Measurements from ENCODE around the gene NHLRC1.

NHLRC1 gene

DNA sequence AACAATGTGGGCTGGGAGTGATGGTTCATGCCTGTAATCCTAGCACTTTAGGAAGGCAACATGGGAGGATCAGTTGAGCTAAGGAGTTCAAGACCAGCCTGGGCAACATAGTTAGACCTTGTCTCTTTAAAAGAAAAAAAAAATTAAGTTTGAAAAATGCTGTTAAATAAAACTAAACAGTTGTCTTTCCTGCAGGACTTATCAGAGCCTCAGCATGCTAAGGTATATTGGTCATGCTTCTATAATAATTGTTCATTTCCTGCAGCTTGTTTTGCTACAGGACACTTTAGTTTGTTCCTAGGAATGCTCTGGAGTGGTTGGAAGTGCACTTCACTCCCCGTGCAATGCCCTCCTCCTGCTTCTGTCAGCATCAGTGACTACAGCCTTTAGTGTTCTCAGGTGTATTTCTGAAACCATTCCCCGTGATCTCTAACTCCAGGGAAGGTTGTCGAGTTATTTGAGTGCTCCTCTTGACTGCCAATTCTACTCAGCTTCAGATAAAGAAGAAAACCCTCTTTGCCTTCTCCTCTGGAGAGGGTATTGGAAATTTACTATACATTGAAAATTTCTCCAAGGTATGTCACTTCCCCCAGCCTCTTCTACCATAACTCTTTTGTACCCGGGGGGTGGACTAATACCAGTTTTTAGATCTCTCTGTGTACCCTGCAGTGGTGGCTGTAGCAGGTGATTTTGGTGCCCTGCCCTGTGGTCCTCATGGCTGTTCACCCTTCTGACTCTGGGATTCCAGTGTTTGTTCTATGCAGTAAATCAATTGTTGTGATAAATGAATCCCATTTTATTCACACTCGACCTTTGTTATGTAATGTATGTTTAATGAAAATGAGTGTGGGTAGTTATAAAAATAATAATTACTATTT is 33.8 kb downstream of the NHLRC1 start:
- DNase-seq (ENCODE audit: low read depth): no peak
- TF ChIP-seq, protein P1, sequence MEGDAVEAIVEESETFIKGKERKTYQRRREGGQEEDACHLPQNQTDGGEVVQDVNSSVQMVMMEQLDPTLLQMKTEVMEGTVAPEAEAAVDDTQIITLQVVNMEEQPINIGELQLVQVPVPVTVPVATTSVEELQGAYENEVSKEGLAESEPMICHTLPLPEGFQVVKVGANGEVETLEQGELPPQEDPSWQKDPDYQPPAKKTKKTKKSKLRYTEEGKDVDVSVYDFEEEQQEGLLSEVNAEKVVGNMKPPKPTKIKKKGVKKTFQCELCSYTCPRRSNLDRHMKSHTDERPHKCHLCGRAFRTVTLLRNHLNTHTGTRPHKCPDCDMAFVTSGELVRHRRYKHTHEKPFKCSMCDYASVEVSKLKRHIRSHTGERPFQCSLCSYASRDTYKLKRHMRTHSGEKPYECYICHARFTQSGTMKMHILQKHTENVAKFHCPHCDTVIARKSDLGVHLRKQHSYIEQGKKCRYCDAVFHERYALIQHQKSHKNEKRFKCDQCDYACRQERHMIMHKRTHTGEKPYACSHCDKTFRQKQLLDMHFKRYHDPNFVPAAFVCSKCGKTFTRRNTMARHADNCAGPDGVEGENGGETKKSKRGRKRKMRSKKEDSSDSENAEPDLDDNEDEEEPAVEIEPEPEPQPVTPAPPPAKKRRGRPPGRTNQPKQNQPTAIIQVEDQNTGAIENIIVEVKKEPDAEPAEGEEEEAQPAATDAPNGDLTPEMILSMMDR (IDR thresholded peaks at IDR 0.05; ENCODE audit: low read depth, low read length, missing control alignments): no peak
- no peak overlapping the region for H3K4me3 ChIP-seq (ENCODE audit: low read depth, low read length)

DNA sequence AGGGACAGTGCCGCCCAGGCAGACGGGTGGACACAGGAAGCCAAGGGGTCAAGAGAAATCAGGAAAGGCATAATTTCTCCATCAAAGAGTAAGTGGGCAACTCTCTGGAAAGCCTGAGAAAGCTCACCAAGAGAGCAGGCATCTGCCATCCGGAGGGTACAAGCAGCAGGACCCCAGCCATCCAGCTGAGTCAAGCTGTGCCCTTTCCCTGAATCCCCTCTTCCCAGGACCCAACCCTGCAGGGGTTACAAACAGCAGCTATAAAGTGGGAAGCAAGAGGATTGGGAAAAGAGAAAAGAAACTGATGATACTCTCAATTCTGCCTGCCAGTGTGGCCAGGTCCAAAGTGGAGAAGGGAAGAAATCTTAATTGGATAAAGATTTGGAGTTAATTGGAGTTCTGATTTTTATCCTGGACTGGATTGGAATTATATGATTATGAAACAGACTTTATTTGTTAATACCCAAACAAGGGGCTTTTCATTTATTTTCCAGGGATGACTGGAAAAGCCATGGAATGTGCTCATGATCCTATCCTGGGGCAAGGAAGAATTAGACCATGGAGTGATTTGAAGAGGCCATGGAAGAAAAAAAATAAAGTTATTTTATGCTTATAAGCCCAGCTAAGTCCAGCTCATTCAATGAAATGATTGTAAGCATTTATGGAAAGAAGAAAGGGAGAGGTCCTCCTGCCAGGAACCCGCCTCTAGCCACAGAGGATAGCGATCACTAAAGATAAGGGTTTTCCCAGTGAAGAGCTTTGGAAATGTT is 34.9 kb downstream of the NHLRC1 start:
- no peak overlapping the region for H3K4me3 ChIP-seq (ENCODE audit: low read depth, low read length)
- TF ChIP-seq, protein P1 (IDR thresholded peaks at IDR 0.05; ENCODE audit: low read depth, low read length, missing control alignments): no peak
- no peak for DNase-seq (ENCODE audit: low read depth)

DNA sequence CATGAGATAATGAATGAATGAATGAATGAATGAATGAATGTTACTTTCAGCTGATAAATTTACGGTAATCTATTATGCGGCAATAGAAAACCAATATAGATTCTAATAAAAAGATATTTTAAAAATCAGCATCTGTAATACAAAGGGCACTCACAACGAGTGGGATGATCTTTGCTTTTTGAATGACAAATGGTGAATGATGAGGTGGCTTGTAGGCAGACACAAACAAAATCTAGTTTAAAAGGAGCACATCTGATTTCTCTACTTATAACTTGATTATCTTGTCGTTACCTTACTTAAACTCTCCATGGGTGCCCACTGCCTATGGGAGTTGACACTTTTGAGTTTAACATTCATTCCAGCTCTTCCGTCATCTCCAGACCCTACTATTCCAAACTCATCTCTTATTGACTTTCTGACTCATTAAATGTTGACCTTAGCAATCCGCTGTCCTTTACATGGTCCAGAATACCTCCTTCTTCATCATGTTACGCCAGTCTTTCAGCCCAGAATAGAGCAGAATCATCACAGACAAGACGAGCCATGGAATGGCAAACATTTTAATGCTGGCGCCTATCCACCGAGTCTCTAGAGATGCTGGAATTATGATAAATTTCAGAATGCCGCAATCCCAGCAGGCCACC is 41.3 kb downstream of the NHLRC1 start:
- H3K4me3 ChIP-seq (ENCODE audit: low read depth, low read length): no peak overlapping the region
- DNase-seq (ENCODE audit: low read depth): no peak
- TF ChIP-seq, protein P1 (IDR thresholded peaks at IDR 0.05; ENCODE audit: low read depth, low read length, missing control alignments): no peak

DNA sequence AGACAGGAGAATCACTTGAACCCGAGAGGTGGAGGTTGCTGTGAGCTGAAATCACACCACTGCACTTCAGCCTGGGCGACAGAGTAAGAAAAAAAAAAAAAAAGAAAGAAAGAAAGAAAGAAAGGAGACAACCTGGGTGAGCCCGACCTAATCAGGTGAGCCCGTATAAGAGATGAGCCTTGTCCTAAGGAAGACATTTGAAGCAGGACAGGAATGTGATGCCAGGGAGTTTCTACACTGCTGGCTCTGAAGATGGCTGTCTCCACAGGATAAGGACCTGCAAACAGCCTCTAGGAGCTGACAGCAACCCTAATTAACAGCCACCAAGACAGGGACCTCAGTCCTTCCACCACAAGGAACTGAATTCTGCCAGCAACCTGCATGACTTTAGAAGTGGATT is 41.9 kb downstream of the NHLRC1 start:
- TF ChIP-seq, protein P1 (IDR thresholded peaks at IDR 0.05; ENCODE audit: low read depth, low read length, missing control alignments): no peak
- DNase-seq (ENCODE audit: low read depth): no peak
- no peak overlapping the region for H3K4me3 ChIP-seq (ENCODE audit: low read depth, low read length)

DNA sequence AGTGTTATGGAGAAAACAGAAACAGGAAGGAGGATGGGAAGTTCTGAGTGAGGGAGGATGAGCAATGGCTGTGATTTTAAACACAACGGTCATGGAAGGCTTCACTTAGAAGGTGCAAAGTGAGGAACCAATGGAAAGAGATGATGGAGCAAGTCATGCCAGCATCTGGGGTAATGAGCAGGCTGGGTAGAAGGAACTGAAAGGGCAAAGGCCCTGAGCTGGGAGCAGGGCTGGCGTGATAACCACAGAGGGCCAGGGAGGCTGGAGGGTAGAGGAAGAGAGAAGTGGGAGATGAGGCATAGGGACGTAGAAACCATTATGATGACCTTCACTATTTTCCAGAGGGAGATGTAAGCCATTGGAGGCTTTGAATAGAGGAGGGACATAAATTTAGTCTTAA is 43.6 kb downstream of the NHLRC1 start:
- no peak for DNase-seq (ENCODE audit: low read depth)
- TF ChIP-seq, protein P1 (IDR thresholded peaks at IDR 0.05; ENCODE audit: low read depth, low read length, missing control alignments): no peak
- H3K4me3 ChIP-seq (ENCODE audit: low read depth, low read length): no peak overlapping the region

DNA sequence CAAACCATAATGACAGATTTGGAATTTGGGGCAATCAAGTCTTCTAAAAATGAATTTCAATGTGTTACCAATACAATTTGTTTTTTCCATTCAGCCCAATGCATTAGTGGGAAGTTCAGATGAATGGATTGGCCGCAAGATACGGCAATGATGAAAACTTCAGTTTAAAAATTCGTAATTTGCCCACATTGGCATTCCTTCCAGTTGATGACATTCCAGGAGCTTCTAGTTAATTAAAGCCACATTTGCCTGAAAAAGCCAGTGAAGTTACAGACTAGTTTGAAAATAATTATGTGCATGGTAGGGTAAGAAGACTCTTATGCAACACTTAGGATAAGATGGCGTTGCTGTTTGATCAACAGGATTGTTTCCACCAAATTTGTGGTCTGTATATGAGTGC is 46.2 kb downstream of the NHLRC1 start:
- no peak overlapping the region for H3K4me3 ChIP-seq (ENCODE audit: low read depth, low read length)
- no peak for DNase-seq (ENCODE audit: low read depth)
- TF ChIP-seq, protein P1 (IDR thresholded peaks at IDR 0.05; ENCODE audit: low read depth, low read length, missing control alignments): no peak

Measured in GM12864 (cell line).